ENCODE measurements around the gene NUDT13.

NUDT13 gene

DNA sequence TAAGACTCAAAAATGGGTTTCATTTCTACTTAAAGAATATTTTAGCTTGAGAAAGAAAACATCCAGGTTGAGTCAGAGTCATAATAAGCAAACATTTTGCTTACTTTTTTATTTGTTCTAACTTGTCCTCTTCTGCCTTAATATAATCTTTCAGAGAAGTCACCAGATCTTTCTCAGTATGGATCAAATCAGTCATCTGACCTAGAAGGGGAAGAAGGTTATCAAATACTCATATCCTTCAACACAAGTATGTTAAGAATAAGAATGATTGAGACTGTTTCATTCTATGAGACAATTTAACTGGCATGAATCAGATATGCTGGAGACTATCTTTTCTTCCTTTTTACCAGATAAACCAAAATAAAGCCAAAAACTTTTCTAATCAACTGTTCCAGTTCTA is 36.6 kb upstream of the NUDT13 start:
- H3K4ac ChIP-seq (ENCODE audit: low read length) = no peak overlapping the region

DNA sequence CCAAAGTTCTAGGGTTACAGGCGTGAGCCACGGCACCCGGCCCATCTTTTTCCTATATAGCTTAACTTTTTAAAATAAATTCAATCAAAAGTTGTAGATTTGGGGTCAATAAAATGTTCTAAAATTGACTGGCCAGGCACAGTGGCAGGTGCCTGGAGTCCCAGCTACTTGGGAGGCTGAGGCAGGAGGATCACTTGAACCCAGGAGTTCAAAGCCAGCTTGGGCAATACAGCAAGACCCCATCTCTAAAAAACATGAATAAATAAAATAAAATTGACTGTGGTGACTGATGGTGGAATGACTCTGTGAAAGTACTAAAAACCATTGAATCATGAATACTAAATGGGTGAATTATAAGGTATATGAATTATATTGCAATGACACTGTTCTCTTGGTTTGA is 34.4 kb upstream of the NUDT13 start:
- no peak overlapping the region for H3K18ac ChIP-seq (ENCODE audit: low read length)
- no peak overlapping the region for H3K27ac ChIP-seq (replicated peaks; ENCODE audit: low read length)
- H3K9ac ChIP-seq (ENCODE audit: low read depth, low read length, poor library complexity) = no peak overlapping the region
- H4K91ac ChIP-seq (ENCODE audit: low read depth, low read length, poor library complexity) = no peak overlapping the region
- no peaks in the 10 kb centered on the region for H3K9me3 ChIP-seq (replicated peaks in 1 of 2; ENCODE audit: control insufficient read depth in 2 of 2, insufficient read depth in 1 of 2, low read depth in 1 of 2, low read length in 2 of 2)
- no peak overlapping the region for H3K4me2 ChIP-seq (ENCODE audit: insufficient read depth, low read length, poor library complexity, severe bottlenecking)
- H2BK120ac ChIP-seq (ENCODE audit: low read depth, low read length) = no peak overlapping the region
- no peaks in the 10 kb centered on the region for H3K4me1 ChIP-seq (ENCODE audit: control insufficient read depth in 2 of 2, insufficient read depth in 1 of 2, low read depth in 1 of 2, low read length in 2 of 2)
- H2BK15ac ChIP-seq (ENCODE audit: low read length) = no peak overlapping the region
- no peak overlapping the region for H2AK5ac ChIP-seq (ENCODE audit: low read depth, low read length)
- H3K27me3 ChIP-seq (ENCODE audit: control insufficient read depth in 3 of 3, insufficient read depth in 3 of 3, low read depth in 1 of 3, low read length in 3 of 3) = no peaks in the 10 kb centered on the region
- H4K8ac ChIP-seq (ENCODE audit: low read depth, low read length) = no peak overlapping the region
- H3K4ac ChIP-seq (ENCODE audit: low read length) = no peak overlapping the region
- H3K23ac ChIP-seq (ENCODE audit: low read depth, low read length, poor library complexity) = no peak overlapping the region
- peaks cover 2 to 49% of the 10 kb centered on the region in 2 donors for H3K36me3 ChIP-seq (replicated peaks in 1 of 2; ENCODE audit: control insufficient read depth in 2 of 2, insufficient read depth in 2 of 2, low read length in 2 of 2)
- H2AFZ ChIP-seq (ENCODE audit: low read length) = no peak overlapping the region
- no peak for DNase-seq (ENCODE audit: low spot score)
- H3K79me1 ChIP-seq (ENCODE audit: low read depth, low read length) = peaks cover 2% of the 10 kb centered on the region
- no peak overlapping the region for H3K14ac ChIP-seq (ENCODE audit: low read length)
- no peak overlapping the region for H2BK12ac ChIP-seq (ENCODE audit: low read length)
- H2BK5ac ChIP-seq (ENCODE audit: low read length) = no peak overlapping the region
- no CpG with 5 or more reads among the region's 3 CpGs for WGBS, 2 donors (ENCODE audit: extremely low coverage in 2 of 2, insufficient read length in 2 of 2, insufficient replicate concordance in 1 of 2)
- no peak overlapping the region for H3K4me3 ChIP-seq (ENCODE audit: low read length in 2 of 2)

More for the DNA sequence above, 36.6 kb upstream of the NUDT13 start:
- DNase-seq (ENCODE audit: low spot score) = no peak
- Histone ChIP-seq H2BK5ac (ENCODE audit: low read length) (no peak overlapping the region), H3K4me3 (ENCODE audit: low read length in 2 of 2) (no peak overlapping the region), H3K9ac (ENCODE audit: low read depth, low read length, poor library complexity) (no peak overlapping the region), H2AK5ac (ENCODE audit: low read depth, low read length) (no peak overlapping the region), H3K23ac (ENCODE audit: low read depth, low read length, poor library complexity) (no peak overlapping the region), H2BK12ac (ENCODE audit: low read length) (no peak overlapping the region), H3K18ac (ENCODE audit: low read length) (no peak overlapping the region), H3K14ac (ENCODE audit: low read length) (no peak overlapping the region), H4K8ac (ENCODE audit: low read depth, low read length) (no peak overlapping the region), H3K4me2 (ENCODE audit: insufficient read depth, low read length, poor library complexity, severe bottlenecking) (no peak overlapping the region), H3K27ac (replicated peaks; ENCODE audit: low read length) (no peak overlapping the region), H3K36me3 (replicated peaks in 1 of 2; ENCODE audit: control insufficient read depth in 2 of 2, insufficient read depth in 2 of 2, low read length in 2 of 2) (peaks cover 3 to 59% of the 10 kb centered on the region in 2 donors), H2AFZ (ENCODE audit: low read length) (no peak overlapping the region), H3K27me3 (ENCODE audit: control insufficient read depth in 3 of 3, insufficient read depth in 3 of 3, low read depth in 1 of 3, low read length in 3 of 3) (no peaks in the 10 kb centered on the region), H2BK120ac (ENCODE audit: low read depth, low read length) (no peak overlapping the region), H3K4me1 (ENCODE audit: control insufficient read depth in 2 of 2, insufficient read depth in 1 of 2, low read depth in 1 of 2, low read length in 2 of 2) (no peaks in the 10 kb centered on the region), H2BK15ac (ENCODE audit: low read length) (no peak overlapping the region), H4K91ac (ENCODE audit: low read depth, low read length, poor library complexity) (no peak overlapping the region), H3K79me1 (ENCODE audit: low read depth, low read length) (peaks cover 2% of the 10 kb centered on the region), H3K9me3 (replicated peaks in 1 of 2; ENCODE audit: control insufficient read depth in 2 of 2, insufficient read depth in 1 of 2, low read depth in 1 of 2, low read length in 2 of 2) (no peaks in the 10 kb centered on the region)

- Histone ChIP-seq H3K27me3 (ENCODE audit: control insufficient read depth in 3 of 3, insufficient read depth in 3 of 3, low read depth in 1 of 3, low read length in 3 of 3) (no peaks in the 10 kb centered on the region), H3K79me1 (ENCODE audit: low read depth, low read length) (peaks cover 2% of the 10 kb centered on the region), H3K9me3 (replicated peaks in 1 of 2; ENCODE audit: control insufficient read depth in 2 of 2, insufficient read depth in 1 of 2, low read depth in 1 of 2, low read length in 2 of 2) (no peaks in the 10 kb centered on the region), H2BK5ac (ENCODE audit: low read length) (no peak overlapping the region), H2BK120ac (ENCODE audit: low read depth, low read length) (no peak overlapping the region), H3K4me3 (ENCODE audit: low read length in 2 of 2) (no peak overlapping the region), H2BK15ac (ENCODE audit: low read length) (no peak overlapping the region), H3K4ac (ENCODE audit: low read length) (no peak overlapping the region), H2AK5ac (ENCODE audit: low read depth, low read length) (no peak overlapping the region), H3K18ac (ENCODE audit: low read length) (no peak overlapping the region), H3K36me3 (replicated peaks in 1 of 2; ENCODE audit: control insufficient read depth in 2 of 2, insufficient read depth in 2 of 2, low read length in 2 of 2) (peaks cover 0 to 42% of the 10 kb centered on the region in 2 donors), H3K4me1 (ENCODE audit: control insufficient read depth in 2 of 2, insufficient read depth in 1 of 2, low read depth in 1 of 2, low read length in 2 of 2) (no peaks in the 10 kb centered on the region), H3K23ac (ENCODE audit: low read depth, low read length, poor library complexity) (no peak overlapping the region), H3K9ac (ENCODE audit: low read depth, low read length, poor library complexity) (no peak overlapping the region), H2BK12ac (ENCODE audit: low read length) (no peak overlapping the region), H3K27ac (replicated peaks; ENCODE audit: low read length) (no peak overlapping the region), H2AFZ (ENCODE audit: low read length) (no peak overlapping the region), H4K91ac (ENCODE audit: low read depth, low read length, poor library complexity) (no peak overlapping the region), H4K8ac (ENCODE audit: low read depth, low read length) (no peak overlapping the region), H3K14ac (ENCODE audit: low read length) (no peak overlapping the region), H3K4me2 (ENCODE audit: insufficient read depth, low read length, poor library complexity, severe bottlenecking) (no peak overlapping the region)
- no CpG with 5 or more reads among the region's 6 CpGs for WGBS, 2 donors (ENCODE audit: extremely low coverage in 2 of 2, insufficient read length in 2 of 2, insufficient replicate concordance in 1 of 2)
- DNase-seq (ENCODE audit: low spot score) = no peak
Observed at GRCh38 chr10:73076360-73077183, 33.7 kb upstream of the NUDT13 start.

DNA sequence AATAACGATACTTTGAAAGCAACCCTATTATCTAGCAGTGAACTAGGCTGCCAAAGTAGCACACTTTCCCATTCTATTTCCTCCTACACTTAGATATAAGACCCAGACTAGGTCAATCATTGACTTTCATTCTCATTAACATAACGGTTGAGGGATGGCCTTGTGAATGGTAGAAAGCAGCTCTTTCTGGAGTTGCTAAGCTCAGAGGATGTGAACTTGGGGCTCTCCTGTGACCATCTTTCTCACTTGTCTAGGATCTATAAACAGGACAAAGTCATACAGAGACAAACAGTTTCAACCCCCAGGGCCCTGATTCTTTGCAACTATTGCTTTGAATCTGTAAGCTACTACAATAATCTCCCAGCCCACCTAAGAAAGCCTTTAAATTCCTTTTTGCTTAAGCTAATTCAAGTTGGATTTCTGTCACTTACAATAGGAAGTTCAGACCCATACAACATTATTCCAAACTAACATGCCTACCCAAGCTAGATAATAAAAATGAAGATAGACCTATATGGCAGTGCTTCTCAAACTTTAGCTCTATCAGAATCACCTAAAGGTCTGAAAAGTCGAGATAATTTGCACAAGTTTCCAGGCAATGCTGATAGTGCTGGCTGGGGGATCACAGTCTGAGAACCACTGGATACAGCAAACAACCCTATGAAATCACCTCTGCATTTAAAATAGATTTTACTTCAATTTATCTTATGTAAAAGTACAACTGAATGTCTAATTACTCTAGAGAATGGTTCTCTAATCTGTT is 30.3 kb upstream of the NUDT13 start:
- Histone ChIP-seq H3K36me3 (replicated peaks in 1 of 2; ENCODE audit: control insufficient read depth in 2 of 2, insufficient read depth in 2 of 2, low read length in 2 of 2) (peaks cover 0 to 10% of the 10 kb centered on the region in 2 donors), H3K14ac (ENCODE audit: low read length) (no peak overlapping the region), H2BK5ac (ENCODE audit: low read length) (no peak overlapping the region), H2AFZ (ENCODE audit: low read length) (no peak overlapping the region), H3K9me3 (replicated peaks in 1 of 2; ENCODE audit: control insufficient read depth in 2 of 2, insufficient read depth in 1 of 2, low read depth in 1 of 2, low read length in 2 of 2) (no peaks in the 10 kb centered on the region), H2AK5ac (ENCODE audit: low read depth, low read length) (no peak overlapping the region), H3K4ac (ENCODE audit: low read length) (no peak overlapping the region), H4K8ac (ENCODE audit: low read depth, low read length) (no peak overlapping the region), H3K18ac (ENCODE audit: low read length) (no peak overlapping the region), H3K4me2 (ENCODE audit: insufficient read depth, low read length, poor library complexity, severe bottlenecking) (no peak overlapping the region), H2BK12ac (ENCODE audit: low read length) (no peak overlapping the region), H3K27me3 (ENCODE audit: control insufficient read depth in 3 of 3, insufficient read depth in 3 of 3, low read depth in 1 of 3, low read length in 3 of 3) (no peaks in the 10 kb centered on the region), H3K4me1 (ENCODE audit: control insufficient read depth in 2 of 2, insufficient read depth in 1 of 2, low read depth in 1 of 2, low read length in 2 of 2) (no peaks in the 10 kb centered on the region), H4K91ac (ENCODE audit: low read depth, low read length, poor library complexity) (no peak overlapping the region), H2BK120ac (ENCODE audit: low read depth, low read length) (no peak overlapping the region), H3K23ac (ENCODE audit: low read depth, low read length, poor library complexity) (no peak overlapping the region), H3K27ac (replicated peaks; ENCODE audit: low read length) (no peak overlapping the region), H3K4me3 (ENCODE audit: low read length in 2 of 2) (no peak overlapping the region), H3K79me1 (ENCODE audit: low read depth, low read length) (peaks cover 2% of the 10 kb centered on the region), H3K9ac (ENCODE audit: low read depth, low read length, poor library complexity) (no peak overlapping the region), H2BK15ac (ENCODE audit: low read length) (no peak overlapping the region)
- WGBS, 2 donors (ENCODE audit: extremely low coverage in 2 of 2, insufficient read length in 2 of 2, insufficient replicate concordance in 1 of 2) = no CpG with 5 or more reads among the region's 3 CpGs
- DNase-seq (ENCODE audit: low spot score) = no peak
